ENCODE measurements around the gene CPXM2. TPM values are rescaled to one million over a fixed set of nuclear protein-coding genes. Genes with fewer than 3 reads are reported as not detected.

Gene CPXM2
- total RNA-seq, 3 donors from 2014 or later = 3.1 to 56.1 (median 7.7) TPM

- intact Hi-C loops (cut with DNase I, micrococcal nuclease) = no loop called here
- Histone ChIP-seq H3K9me3 (no peaks in the 10 kb centered on the region), H3K36me3 (ENCODE audit: low read depth) (no peaks in the 10 kb centered on the region), H3K4me3 (no peak overlapping the region), H3K4me1 (ENCODE audit: low read depth) (no peaks in the 10 kb centered on the region)
- ATAC-seq (no peak), DNase-seq (no peak)
- TF ChIP-seq CTCF (IDR thresholded peaks at IDR 0.05) = no peak
Observed at GRCh38 chr10:123746520-123746919, 145.1 kb downstream of the CPXM2 start.

- ATAC-seq (no peak), DNase-seq (no peak)
- Histone ChIP-seq H3K36me3 (ENCODE audit: low read depth) (no peaks in the 10 kb centered on the region), H3K4me1 (ENCODE audit: low read depth) (no peaks in the 10 kb centered on the region), H3K9me3 (no peaks in the 10 kb centered on the region), H3K4me3 (no peak overlapping the region)
- intact Hi-C loops (cut with DNase I, micrococcal nuclease) = no loop called here
- TF ChIP-seq CTCF (IDR thresholded peaks at IDR 0.05) = no peak
Observed at GRCh38 chr10:123746061-123746460, 145.5 kb downstream of the CPXM2 start.

DNA sequence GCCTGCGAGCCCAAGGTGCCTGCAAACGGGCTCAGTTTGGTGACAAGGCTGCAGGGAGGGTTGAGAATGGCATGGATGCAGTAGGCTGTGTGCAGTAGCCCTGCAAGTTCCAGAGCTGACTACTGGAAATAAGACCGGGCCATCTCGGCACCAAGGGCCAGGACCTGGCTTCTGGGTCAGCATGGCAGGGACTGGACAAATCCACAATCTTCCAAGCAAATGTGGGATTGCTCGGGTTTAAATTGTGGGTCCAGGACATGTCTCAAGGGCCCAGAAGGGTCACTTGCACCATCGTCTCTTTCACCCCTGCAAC, 147.4 kb downstream of the CPXM2 start:
- Histone ChIP-seq H3K4me3 (no peak overlapping the region), H3K36me3 (ENCODE audit: low read depth) (no peaks in the 10 kb centered on the region), H3K9me3 (no peaks in the 10 kb centered on the region), H3K4me1 (ENCODE audit: low read depth) (no peaks in the 10 kb centered on the region)
- intact Hi-C loops (cut with DNase I, micrococcal nuclease) = no loop called here
- no peak for TF ChIP-seq CTCF (IDR thresholded peaks at IDR 0.05)
- ATAC-seq = no peak
- no peak for DNase-seq

GRCh38 chr10:123743441-123744223, 148.0 kb downstream of the CPXM2 start:
- Histone ChIP-seq H3K36me3 (ENCODE audit: low read depth) (no peaks in the 10 kb centered on the region), H3K4me1 (ENCODE audit: low read depth) (no peaks in the 10 kb centered on the region), H3K9me3 (no peaks in the 10 kb centered on the region), H3K4me3 (no peak overlapping the region)
- DNase-seq (no peak), ATAC-seq (no peak)
- TF ChIP-seq CTCF (IDR thresholded peaks at IDR 0.05) = no peak
- intact Hi-C loops (cut with DNase I, micrococcal nuclease) = no loop called here

DNA sequence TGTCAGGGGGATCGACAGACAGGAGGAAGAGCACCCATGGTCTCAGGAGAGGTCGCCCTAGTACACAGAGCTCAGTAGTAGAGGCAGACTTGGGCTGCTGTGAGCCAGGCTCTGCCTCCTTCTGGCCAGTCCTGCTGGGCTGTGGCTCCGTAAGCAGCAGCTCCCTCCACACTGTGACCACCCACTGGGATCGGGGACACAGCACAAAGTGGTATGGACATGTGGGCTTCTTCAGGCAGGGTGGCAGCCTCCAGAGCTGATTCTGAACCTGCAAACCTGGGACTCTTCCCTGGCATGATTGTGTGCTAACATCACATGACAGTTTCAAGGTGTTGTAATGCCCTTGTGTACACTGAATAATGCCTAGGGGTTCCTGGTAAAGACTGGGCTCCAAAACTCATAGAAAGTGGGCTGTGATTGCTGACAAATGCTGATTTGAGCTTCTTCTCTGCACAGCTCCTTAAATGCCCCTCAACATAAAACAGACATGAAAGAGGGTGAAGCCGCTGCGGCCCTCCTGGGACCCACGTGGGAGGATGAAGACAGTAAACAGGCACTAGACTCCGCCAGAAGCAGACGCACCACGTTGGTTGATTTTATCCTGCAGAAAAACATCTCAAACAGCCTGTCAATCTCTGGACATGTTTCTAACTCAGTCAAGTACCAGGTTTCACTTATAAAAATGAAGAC, 148.7 kb downstream of the CPXM2 start:
- no peak for TF ChIP-seq CTCF (IDR thresholded peaks at IDR 0.05)
- Histone ChIP-seq H3K9me3 (no peaks in the 10 kb centered on the region), H3K36me3 (ENCODE audit: low read depth) (no peaks in the 10 kb centered on the region), H3K4me3 (no peak overlapping the region), H3K4me1 (ENCODE audit: low read depth) (no peaks in the 10 kb centered on the region)
- DNase-seq (no peak), ATAC-seq (no peak)
- intact Hi-C loops (cut with DNase I, micrococcal nuclease) = no loop called here

Data from mucosa of descending colon (tissue), 3 donors.